PC-3 (cell line): ENCODE data around the gene RPL7L1.

ENCODE experiments used
- EZH2phosphoT487 ChIP-seq: fragments of 300-600 bp; sonication (generic); IDR thresholded peaks from 2 replicates; pipeline ENCODE4 v1.6.1; 2018; ENCODE audit warnings: mild to moderate bottlenecking, antibody characterized with exemption, low read length, borderline replicate concordance
- TF ChIP-seq, protein P1 (sequence below): fragments of 300-600 bp; sonication (generic); conservative IDR thresholded peaks from 2 replicates; pipeline ENCODE4 v1.5.1; 2017; ENCODE audit warnings: antibody characterized with exemption, low read depth, mild to moderate bottlenecking, low read length

- TF ChIP-seq, protein P1, sequence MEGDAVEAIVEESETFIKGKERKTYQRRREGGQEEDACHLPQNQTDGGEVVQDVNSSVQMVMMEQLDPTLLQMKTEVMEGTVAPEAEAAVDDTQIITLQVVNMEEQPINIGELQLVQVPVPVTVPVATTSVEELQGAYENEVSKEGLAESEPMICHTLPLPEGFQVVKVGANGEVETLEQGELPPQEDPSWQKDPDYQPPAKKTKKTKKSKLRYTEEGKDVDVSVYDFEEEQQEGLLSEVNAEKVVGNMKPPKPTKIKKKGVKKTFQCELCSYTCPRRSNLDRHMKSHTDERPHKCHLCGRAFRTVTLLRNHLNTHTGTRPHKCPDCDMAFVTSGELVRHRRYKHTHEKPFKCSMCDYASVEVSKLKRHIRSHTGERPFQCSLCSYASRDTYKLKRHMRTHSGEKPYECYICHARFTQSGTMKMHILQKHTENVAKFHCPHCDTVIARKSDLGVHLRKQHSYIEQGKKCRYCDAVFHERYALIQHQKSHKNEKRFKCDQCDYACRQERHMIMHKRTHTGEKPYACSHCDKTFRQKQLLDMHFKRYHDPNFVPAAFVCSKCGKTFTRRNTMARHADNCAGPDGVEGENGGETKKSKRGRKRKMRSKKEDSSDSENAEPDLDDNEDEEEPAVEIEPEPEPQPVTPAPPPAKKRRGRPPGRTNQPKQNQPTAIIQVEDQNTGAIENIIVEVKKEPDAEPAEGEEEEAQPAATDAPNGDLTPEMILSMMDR = no peak
- no peak for TF ChIP-seq EZH2phosphoT487
Measured at GRCh38 chr6:42914546-42914945, 35.1 kb downstream of the RPL7L1 start.
